ENCODE results near the gene CBX2. TPM values are rescaled to one million over a fixed set of nuclear protein-coding genes. Genes with fewer than 3 reads are reported as not detected.

The CBX2 gene
- total and polyA plus RNA-seq, 2 of the 4 experiments (the other 2 are of a cell fraction) = 2.0 to 3.2 TPM

- Histone ChIP-seq H2AK5ac (ENCODE audit: low read depth, low read length) (no peak overlapping the region), H2BK120ac (ENCODE audit: low read depth, low read length) (no peak overlapping the region), H3K14ac (replicated peaks; ENCODE audit: low read depth, low read length) (no peak overlapping the region), H2BK20ac (ENCODE audit: low read depth, low read length) (no peak overlapping the region), H3K9me1 (ENCODE audit: insufficient read depth, low read length) (peaks cover 3% of the 10 kb centered on the region; the same call in 1 of the 2 replicates), H4K91ac (ENCODE audit: insufficient read depth, low read depth, low read length) (no peak overlapping the region), H3K27me3 (ENCODE audit: control insufficient read depth, insufficient read depth, low read length) (no peaks in the 10 kb centered on the region), H3K9ac (ENCODE audit: low read depth, low read length) (no peak overlapping the region), H3K4me2 (ENCODE audit: low read depth, low read length) (no peak overlapping the region), H4K5ac (ENCODE audit: low read depth, low read length) (peak overlapping the region; percentile 66), H4K8ac (ENCODE audit: low read depth in 2 of 2, low read length in 2 of 2) (peak overlapping the region in 1 of 2 experiments; percentile 88), H3K36me3 (ENCODE audit: control insufficient read depth, insufficient read depth, low read length) (no peaks in the 10 kb centered on the region), H3K56ac (ENCODE audit: extremely low read depth, insufficient read depth, low read length) (no peak overlapping the region), H3K4me1 (ENCODE audit: control insufficient read depth, insufficient read depth, low read length) (no peaks in the 10 kb centered on the region), H3K23ac (ENCODE audit: low read depth, low read length) (no peak overlapping the region), H2BK5ac (ENCODE audit: low read depth, low read length, poor library complexity, severe bottlenecking) (no peak overlapping the region), H2AK9ac (replicated peaks; ENCODE audit: low read depth, low read length, poor library complexity) (no peak overlapping the region), H3K4ac (ENCODE audit: low read depth, low read length) (no peak overlapping the region), H3K79me1 (ENCODE audit: low read depth in 1 of 2, low read length in 2 of 2) (no peaks in the 10 kb centered on the region), H3K18ac (ENCODE audit: low read depth, low read length) (no peak overlapping the region), H2BK15ac (ENCODE audit: low read depth, low read length) (no peak overlapping the region), H3K9me3 (ENCODE audit: control insufficient read depth, insufficient read depth, low read length) (no peaks in the 10 kb centered on the region), H2AFZ (replicated peaks; ENCODE audit: low read length, poor library complexity) (peak overlapping the region; percentile 96), H3K27ac (ENCODE audit: insufficient read depth, low read length) (no peak overlapping the region), H4K20me1 (ENCODE audit: insufficient read depth, low read length) (no peaks in the 10 kb centered on the region), H3K4me3 (ENCODE audit: insufficient read depth, low read depth, low read length) (no peak overlapping the region)
- ChIA-PET CTCF (no interaction called here), POLR2A (ENCODE audit: unreplicated experiment) (no interaction called here)
- ATAC-seq (ENCODE audit: low read depth) = peak; percentile 45
- no peak for TF ChIP-seq MAZ (IDR thresholded peaks at IDR 0.05; ENCODE audit: borderline replicate concordance, low read depth, low read length)
- TF ChIP-seq SMC3 (IDR thresholded peaks at IDR 0.05; ENCODE audit: low read depth, low read length) = no peak
- no peak for TF ChIP-seq MAFK (IDR thresholded peaks at IDR 0.05; ENCODE audit: low read depth, low read length)
- no peak for TF ChIP-seq CHD1 (IDR thresholded peaks at IDR 0.05; ENCODE audit: low read depth, low read length)
- no peak for TF ChIP-seq CEBPB (IDR thresholded peaks at IDR 0.05; ENCODE audit: low read depth, low read length)
- no peak for TF ChIP-seq CTCF (conservative IDR thresholded peaks at IDR 0.05; ENCODE audit: low read depth, low read length)
- WGBS, 2 experiments (ENCODE audit: extremely low coverage in 2 of 2, insufficient read length in 1 of 2) = 72% methylated on average over 14 of the region's 26 CpGs; no CpG with 5 or more reads in 1 of the 2 experiments
- dilution Hi-C loops (cut with HindIII; ENCODE audit: low sequenced_read_pairs, unreplicated experiment) (no loop called here), in situ Hi-C loops (cut with MboI; ENCODE audit: low sequenced_read_pairs) (no loop called here), intact Hi-C loops (cut with micrococcal nuclease) (no loop called here)
- BruUV-seq (replicated peaks) = no TSS peak
- DNase-seq = no peak
These were observed 49.0 kb upstream of the CBX2 start for GRCh38 chr17:79728908-79729471.
